ENCODE results near the gene OR10G7. TPM values are rescaled to one million over a fixed set of nuclear protein-coding genes. Genes with fewer than 3 reads are reported as not detected.

The OR10G7 gene
- total RNA-seq, 4 donors from 2014 or later = not detected

GRCh38 chr11:124079631-124080326, 38.7 kb upstream of the OR10G7 start:
- no peak for TF ChIP-seq CTCF (IDR thresholded peaks at IDR 0.05; ENCODE audit: low read depth)

GRCh38 chr11:124078591-124078990, 37.5 kb upstream of the OR10G7 start:
- TF ChIP-seq CTCF (IDR thresholded peaks at IDR 0.05; ENCODE audit: low read depth) = no peak

- no peak for TF ChIP-seq CTCF (IDR thresholded peaks at IDR 0.05; ENCODE audit: low read depth)
Measured at GRCh38 chr11:124077266-124077665, 36.1 kb upstream of the OR10G7 start.

- TF ChIP-seq CTCF (IDR thresholded peaks at IDR 0.05; ENCODE audit: low read depth) = no peak
Measured at GRCh38 chr11:124075841-124076651, 34.9 kb upstream of the OR10G7 start.

DNA sequence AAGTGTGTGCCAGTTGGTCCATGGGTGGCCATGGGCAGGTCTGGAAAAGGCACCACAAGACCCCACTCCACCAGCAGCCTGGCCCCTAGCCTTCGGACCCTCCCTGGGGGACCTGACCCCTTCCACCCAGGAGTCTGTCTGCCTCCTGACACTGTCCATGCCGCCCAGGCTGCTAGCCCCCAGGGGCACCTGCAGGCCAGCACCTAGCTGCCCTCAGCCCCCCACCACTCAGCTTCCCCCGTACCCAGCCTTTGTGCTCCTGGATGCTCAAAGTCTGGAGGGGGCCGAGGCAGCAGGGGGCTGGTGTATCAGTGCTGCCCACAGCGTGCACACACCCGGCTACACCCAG, 34.3 kb upstream of the OR10G7 start:
- TF ChIP-seq CTCF (IDR thresholded peaks at IDR 0.05; ENCODE audit: low read depth) = no peak

- TF ChIP-seq CTCF (IDR thresholded peaks at IDR 0.05; ENCODE audit: low read depth) = no peak
Measured at GRCh38 chr11:124074554-124074953, 33.4 kb upstream of the OR10G7 start.

GRCh38 chr11:124072147-124072546, 31.0 kb upstream of the OR10G7 start:
- no peak for TF ChIP-seq CTCF (IDR thresholded peaks at IDR 0.05; ENCODE audit: low read depth)

Measured in subcutaneous adipose tissue (tissue), 4 donors.